Lung (tissue), 12 donors: ENCODE data around the gene TNNT2. TPM values are rescaled to one million over a fixed set of nuclear protein-coding genes. Genes with fewer than 3 reads are reported as not detected.

Experiments
- ATAC-seq: fragments of 200-7000 bp; cut with Tn5 transposase; one replicate; pipeline ENCODE4 v1.9.1; 2020; ENCODE audit warnings: moderate number of reproducible peaks; ENCODE audit not compliant: insufficient read depth, low FRiP score
- DNase-seq, 3 donors: peaks; one replicate each; pipeline ENCODE4 v3.0.0-alpha.2; 2013 to 2017
- H3K27ac ChIP-seq, 2 donors: one replicate each; pipeline ENCODE4 v1.5.1; 2013; ENCODE audit warnings: mild to moderate bottlenecking in 2 of 2, moderate library complexity in 2 of 2, control low read depth in 1 of 2, inconsistent platforms in 1 of 2, low read depth in 1 of 2, low read length in 1 of 2
- H3K27me3 ChIP-seq, 3 donors: one replicate each; pipeline ENCODE4 v1.5.1; 2013; ENCODE audit warnings: low read length in 2 of 3; ENCODE audit not compliant: control insufficient read depth in 3 of 3, insufficient read depth in 3 of 3
- H3K36me3 ChIP-seq, 4 donors: one replicate each; pipeline ENCODE4 v1.5.1; 2013; ENCODE audit warnings: low read length in 4 of 4, mild to moderate bottlenecking in 1 of 4, moderate library complexity in 1 of 4; ENCODE audit not compliant: control insufficient read depth in 4 of 4, insufficient read depth in 4 of 4
- H3K4me1 ChIP-seq, 5 donors: one replicate each; pipeline ENCODE4 v1.5.1; 2013; ENCODE audit warnings: low read length in 5 of 5, mild to moderate bottlenecking in 2 of 5, moderate library complexity in 1 of 5; ENCODE audit not compliant: control insufficient read depth in 5 of 5, insufficient read depth in 5 of 5
- H3K4me3 ChIP-seq: one replicate; pipeline ENCODE4 v1.5.1; 2013; ENCODE audit warnings: mild to moderate bottlenecking, control low read depth, moderate library complexity
- H3K9ac ChIP-seq, 2 donors: one replicate each; pipeline ENCODE4 v1.5.1; 2013; ENCODE audit warnings: low read length in 2 of 2, control low read depth in 1 of 2; ENCODE audit not compliant: insufficient read depth in 1 of 2
- H3K9me3 ChIP-seq, 4 donors: one replicate each; pipeline ENCODE4 v1.5.1; 2013; ENCODE audit warnings: low read length in 3 of 4, mild to moderate bottlenecking in 1 of 4, moderate library complexity in 1 of 4; ENCODE audit not compliant: control insufficient read depth in 4 of 4, insufficient read depth in 3 of 4
- CTCF ChIP-seq: IDR thresholded peaks from 2 replicates; pipeline ENCODE4 v1.5.1; 2012; ENCODE audit warnings: mild to moderate bottlenecking; ENCODE audit errors: control extremely low read depth, extremely low read depth
- WGBS, 2 donors: extraction: QIAGEN DNeasy Blood & Tissue Kit; methylation state at CpG; one replicate each; pipeline ENCODE4 v1.1.7; 2013; 5-methylcytosine and 5-hydroxymethylcytosine counted together
- polyA plus RNA-seq, 2 donors: library from polyadenylated mRNA; stranded (reverse); fragments of 200-250 nt; gene quantifications; one replicate each; pipeline ENCODE4 v1.2.1, GENCODE V29; 2013
- total RNA-seq, 2 donors: library from RNA; depleted of rRNA in 1 of 2; stranded (reverse); fragments of >200 nt in 1 of 2; gene quantifications; one replicate each; pipeline ENCODE4 v1.2.1, GENCODE V29; 2014 to 2021
- donor health status: control.
- donor health status: control.
- donor health status: Bipolar disorder and iron deficiency.
- donor health status: healthy.
- donor health status: DM: yes; HTN: yes; CAD: no.

TNNT2 gene
- total and polyA plus RNA-seq, 4 donors, result 2.0 to 10.4 (median 5.4) TPM

GRCh38 chr1:201364808-201365105 is 12.7 kb downstream of the TNNT2 start:
- no peaks in the 10 kb centered on the region for H3K27me3 ChIP-seq
- H3K9me3 ChIP-seq, result no peaks in the 10 kb centered on the region
- no peak overlapping the region for H3K9ac ChIP-seq
- DNase-seq (no peak), ATAC-seq (no peak)
- peaks cover 0 to 2% (median 0%) of the 10 kb centered on the region in 4 donors for H3K36me3 ChIP-seq
- no peak overlapping the region for H3K27ac ChIP-seq
- 88 to 94% methylated on average over 6 of the region's 6 CpGs for WGBS, 2 donors
- H3K4me3 ChIP-seq, result no peak overlapping the region
- H3K4me1 ChIP-seq, result no peaks in the 10 kb centered on the region
- TF ChIP-seq CTCF, result no peak

- no peak for DNase-seq
These were observed 14.0 kb downstream of the TNNT2 start for GRCh38 chr1:201363467-201363866.

GRCh38 chr1:201362906-201363305 is 14.6 kb downstream of the TNNT2 start:
- H3K9me3 ChIP-seq, result no peaks in the 10 kb centered on the region
- H3K36me3 ChIP-seq, result peaks cover 0 to 2% (median 0%) of the 10 kb centered on the region in 4 donors
- H3K4me3 ChIP-seq, result no peak overlapping the region
- no peak for ATAC-seq
- H3K27ac ChIP-seq, result no peak overlapping the region
- H3K27me3 ChIP-seq, result no peaks in the 10 kb centered on the region
- no peak for DNase-seq
- no peak overlapping the region for H3K9ac ChIP-seq
- WGBS, 2 donors, result 92 to 97% methylated on average over 3 of the region's 3 CpGs
- TF ChIP-seq CTCF, result no peak
- peaks cover 0 to 5% (median 0%) of the 10 kb centered on the region in 5 donors for H3K4me1 ChIP-seq

More at GRCh38 chr1:201363467-201363866, 14.0 kb downstream of the TNNT2 start:
- Histone ChIP-seq H3K9me3 (no peaks in the 10 kb centered on the region), H3K4me3 (no peak overlapping the region), H3K27ac (no peak overlapping the region), H3K27me3 (no peaks in the 10 kb centered on the region), H3K36me3 (peaks cover 0 to 2% (median 0%) of the 10 kb centered on the region in 4 donors), H3K4me1 (no peaks in the 10 kb centered on the region), H3K9ac (no peak overlapping the region)
- WGBS, 2 donors, result 52 to 62% methylated on average over 8 of the region's 8 CpGs
- ATAC-seq, result no peak
- no peak for TF ChIP-seq CTCF
